Spleen (tissue), 11 donors: Measurements from ENCODE around the gene NPVF. TPM values are rescaled to one million over a fixed set of nuclear protein-coding genes. Genes with fewer than 3 reads are reported as not detected.

Experiments
- DNase-seq: peaks from one replicate; pipeline ENCODE4 v3.0.0-alpha.2; 2020
- H3K27ac ChIP-seq, 8 donors: fragments of 200-600 bp; sonication (generic) in 7 of 8; 1 replicate in 4 of 8; 2 replicates in 4 of 8; pipeline versions ENCODE4 v1.5.0 to v1.8.0; 2016 to 2021; ENCODE audit warnings: inconsistent platforms in 4 of 8, mild to moderate bottlenecking in 4 of 8, moderate library complexity in 1 of 8
- H3K27me3 ChIP-seq, 7 donors: fragments of 200-600 bp; sonication (generic) in 6 of 7; replicated peaks in 1 of 7; 1 replicate in 4 of 7; 2 replicates in 3 of 7; pipeline versions ENCODE4 v1.5.0 to v1.8.0; 2016 to 2021; ENCODE audit warnings: inconsistent platforms in 3 of 7, mild to moderate bottlenecking in 1 of 7
- H3K36me3 ChIP-seq, 6 donors: fragments of 200-600 bp; sonication (generic) in 5 of 6; 1 replicate in 4 of 6; 2 replicates in 2 of 6; pipeline versions ENCODE4 v1.5.0 to v1.8.0; 2016 to 2021; ENCODE audit warnings: inconsistent platforms in 2 of 6
- H3K4me1 ChIP-seq, 6 donors: fragments of 200-600 bp; sonication (generic) in 5 of 6; 1 replicate in 3 of 6; 2 replicates in 3 of 6; pipeline versions ENCODE4 v1.5.0 to v1.8.0; 2016 to 2021; ENCODE audit warnings: inconsistent platforms in 3 of 6
- H3K4me3 ChIP-seq, 8 donors: fragments of 200-600 bp; sonication (generic) in 7 of 8; 1 replicate in 4 of 8; 2 replicates in 4 of 8; pipeline versions ENCODE4 v1.5.0 to v1.8.0; 2016 to 2021; ENCODE audit warnings: inconsistent platforms in 4 of 8, mild to moderate bottlenecking in 4 of 8, moderate library complexity in 2 of 8
- H3K9me3 ChIP-seq, 8 donors: fragments of 200-600 bp; sonication (generic) in 7 of 8; 1 replicate in 4 of 8; 2 replicates in 4 of 8; pipeline versions ENCODE4 v1.5.0 to v1.8.0; 2016 to 2021; ENCODE audit warnings: inconsistent platforms in 4 of 8
- CTCF ChIP-seq, 11 experiments: fragments of 200-600 bp in 7 of 11; fragments of 450-650 bp in 4 of 11; sonication (generic) in 4 of 11; IDR thresholded peaks in 8 of 11; conservative IDR thresholded peaks in 3 of 11; 1 replicate in 7 of 11; 2 replicates in 4 of 11; pipeline versions ENCODE4 v1.4.0 to v1.8.0; 2016 to 2021; ENCODE audit warnings: antibody characterized with exemption in 11 of 11, inconsistent platforms in 4 of 11, mild to moderate bottlenecking in 1 of 11
- POLR2A ChIP-seq, 3 donors: fragments of 450-650 bp; IDR thresholded peaks; one replicate each; pipeline ENCODE4 v1.5.1; 2017; ENCODE audit warnings: antibody characterized with exemption in 3 of 3, mild to moderate bottlenecking in 1 of 3
- POLR2AphosphoS5 ChIP-seq, 3 donors: sonication (generic); formaldehyde crosslinking; IDR thresholded peaks; one replicate each; pipeline ENCODE4 v1.5.1; 2017; ENCODE audit warnings: antibody characterized with exemption in 3 of 3
- WGBS, 5 donors: extraction: QIAGEN DNeasy Blood & Tissue Kit in 3 of 5; methylation state at CpG; one replicate each; pipeline versions ENCODE4 v1.1.5 to v1.1.7; 2013 to 2018; 5-methylcytosine and 5-hydroxymethylcytosine counted together
- intact Hi-C: fragments of 100-400 bp; cut with DNase I; formaldehyde crosslinking; loops from one replicate; pipeline ENCODE4 v1.15.0; 2023; ENCODE audit warnings: low total_unique reads
- polyA plus RNA-seq, 3 donors: library from polyadenylated mRNA; stranded (reverse); fragments of 200-250 nt; gene quantifications; one replicate each; pipeline ENCODE4 v1.2.1, GENCODE V29; 2013
- total RNA-seq, 7 donors: library from RNA; depleted of rRNA in 3 of 7; stranded (reverse); fragments of >200 nt in 3 of 7; fragmentation: NEBNext Ultra II Directional in 4 of 7; extraction: Animal tissue kit (Norgen Biotek cat#: 25700) in 4 of 7; gene quantifications; one replicate each; pipeline versions ENCODE4 v1.1.0 to v1.2.1, GENCODE V29; 2016 to 2021
- donor health status: healthy with polysubstance abuse.
- donor health status: DM: no; HTN: no; CAD: no; lungs with moderate emphysema.
- donor health status: DM: no; HTN: no; CAD: no.
- donor health status: Bipolar disorder and iron deficiency.
- donor health status: healthy.
- donor health status: DM: no; HTN: no; CAD: no.
- donor health status: DM: yes; HTN: yes; CAD: no.

The NPVF gene
- total and polyA plus RNA-seq, 10 donors: not detected

- Histone ChIP-seq H3K27me3 (peaks cover 0 to 5% (median 0%) of the 10 kb centered on the region in 7 donors), H3K4me1 (no peaks in the 10 kb centered on the region), H3K4me3 (no peak overlapping the region), H3K27ac (no peak overlapping the region), H3K36me3 (no peaks in the 10 kb centered on the region), H3K9me3 (no peaks in the 10 kb centered on the region)
- DNase-seq: no peak
- TF ChIP-seq POLR2A (IDR thresholded peaks at IDR 0.05) (no peak), CTCF (IDR thresholded peaks at IDR 0.05 in 8 of 11, conservative IDR thresholded peaks at IDR 0.05 in 3 of 11) (no peak), POLR2AphosphoS5 (IDR thresholded peaks at IDR 0.05) (no peak)
- WGBS, 5 donors: 84 to 100% (median 91%) methylated on average over 1 of the region's 1 CpG
- intact Hi-C loops: no loop called here
Measured at GRCh38 chr7:25242678-25243077, 14.4 kb upstream of the NPVF start.

DNA sequence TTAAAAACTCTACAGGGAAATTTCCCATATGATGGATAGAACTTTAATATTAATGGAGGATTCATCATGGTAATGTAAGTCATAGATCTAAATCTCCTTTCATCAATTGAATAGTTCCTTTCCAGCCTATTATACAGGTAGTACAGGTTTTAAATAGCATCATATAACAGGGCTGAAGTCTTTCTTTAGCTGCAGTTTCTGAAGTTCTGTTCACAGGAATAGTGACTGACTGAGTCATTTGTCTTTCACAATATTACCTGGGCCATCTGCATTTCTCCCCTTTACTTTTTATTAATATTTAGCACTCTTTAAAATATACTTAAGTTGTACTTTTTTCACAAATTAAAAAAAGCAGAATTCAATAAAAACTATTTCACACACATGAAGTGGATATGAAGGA lies 12.6 kb upstream of the NPVF start:
- Histone ChIP-seq H3K4me3 (no peak overlapping the region), H3K4me1 (no peaks in the 10 kb centered on the region), H3K9me3 (no peaks in the 10 kb centered on the region), H3K36me3 (no peaks in the 10 kb centered on the region), H3K27me3 (peaks cover 0 to 5% (median 0%) of the 10 kb centered on the region in 7 donors), H3K27ac (no peak overlapping the region)
- DNase-seq: no peak
- intact Hi-C loops: no loop called here
- no peak for TF ChIP-seq CTCF (IDR thresholded peaks at IDR 0.05 in 8 of 11, conservative IDR thresholded peaks at IDR 0.05 in 3 of 11)
- no peak for TF ChIP-seq POLR2AphosphoS5 (IDR thresholded peaks at IDR 0.05)
- no peak for TF ChIP-seq POLR2A (IDR thresholded peaks at IDR 0.05)

DNA sequence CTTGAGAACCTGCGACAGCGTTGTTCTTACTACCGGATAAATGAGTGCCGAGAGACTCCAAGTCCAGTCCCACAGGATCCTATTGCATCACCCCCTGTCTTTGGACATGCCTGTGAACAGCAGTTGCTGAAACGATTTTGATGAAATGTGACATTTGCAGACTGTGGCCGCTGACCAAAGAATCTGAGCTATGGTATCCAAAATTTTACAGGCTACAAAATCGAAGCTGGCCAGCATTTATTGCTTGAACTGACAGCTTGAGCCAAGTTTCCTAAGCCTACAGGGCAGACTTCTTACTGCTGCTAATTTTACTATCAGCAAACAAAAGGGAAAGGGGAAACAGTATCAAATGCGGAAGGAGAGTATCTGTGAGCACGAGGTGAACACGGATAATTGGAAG lies 12.1 kb upstream of the NPVF start:
- H3K4me3 ChIP-seq: no peak overlapping the region
- WGBS, 5 donors: 72 to 87% (median 79%) methylated on average over 10 of the region's 10 CpGs
- intact Hi-C loops: no loop called here

DNA sequence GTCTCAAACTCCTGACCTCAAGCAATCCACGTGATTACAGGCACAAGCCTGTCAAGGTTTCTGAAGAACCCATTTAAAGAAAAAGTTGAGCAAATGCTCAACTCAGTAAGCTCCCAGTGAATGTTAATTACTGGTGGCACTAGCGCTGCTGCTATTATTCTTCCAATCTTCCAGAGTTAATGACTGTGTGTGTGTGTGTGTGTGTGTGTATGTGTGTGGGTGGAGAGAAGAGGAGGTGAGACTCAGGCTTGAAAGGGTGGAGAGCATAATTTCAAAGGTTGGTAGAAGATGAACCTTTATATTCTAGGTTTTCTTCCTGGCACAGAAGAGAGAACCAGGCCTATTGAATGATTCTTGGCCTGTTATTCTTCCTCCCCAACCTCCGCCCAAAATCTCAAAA lies 11.6 kb upstream of the NPVF start:
- H3K27ac ChIP-seq: no peak overlapping the region
- H3K27me3 ChIP-seq: peaks cover 0 to 5% (median 0%) of the 10 kb centered on the region in 7 donors
- intact Hi-C loops: no loop called here
- DNase-seq: no peak
- no peak for TF ChIP-seq POLR2AphosphoS5 (IDR thresholded peaks at IDR 0.05)
- no peak for TF ChIP-seq CTCF (IDR thresholded peaks at IDR 0.05 in 8 of 11, conservative IDR thresholded peaks at IDR 0.05 in 3 of 11)
- TF ChIP-seq POLR2A (IDR thresholded peaks at IDR 0.05): no peak
- H3K4me3 ChIP-seq: no peak overlapping the region
- no peaks in the 10 kb centered on the region for H3K36me3 ChIP-seq
- H3K9me3 ChIP-seq: no peaks in the 10 kb centered on the region
- WGBS, 5 donors: 77 to 89% (median 85%) methylated on average over 3 of the region's 3 CpGs
- H3K4me1 ChIP-seq: no peaks in the 10 kb centered on the region

More for the DNA sequence above, 12.1 kb upstream of the NPVF start:
- H3K27me3 ChIP-seq: peaks cover 0 to 5% (median 0%) of the 10 kb centered on the region in 7 donors
- no peak overlapping the region for H3K27ac ChIP-seq
- no peak for TF ChIP-seq POLR2AphosphoS5 (IDR thresholded peaks at IDR 0.05)
- no peaks in the 10 kb centered on the region for H3K36me3 ChIP-seq
- H3K9me3 ChIP-seq: no peaks in the 10 kb centered on the region
- DNase-seq: no peak
- H3K4me1 ChIP-seq: no peaks in the 10 kb centered on the region
